ENCODE results near the gene SLIT2.
A peak's percentile ranks its signal among the peaks of the same experiment; 100 is the strongest.

The SLIT2 gene, protein sequence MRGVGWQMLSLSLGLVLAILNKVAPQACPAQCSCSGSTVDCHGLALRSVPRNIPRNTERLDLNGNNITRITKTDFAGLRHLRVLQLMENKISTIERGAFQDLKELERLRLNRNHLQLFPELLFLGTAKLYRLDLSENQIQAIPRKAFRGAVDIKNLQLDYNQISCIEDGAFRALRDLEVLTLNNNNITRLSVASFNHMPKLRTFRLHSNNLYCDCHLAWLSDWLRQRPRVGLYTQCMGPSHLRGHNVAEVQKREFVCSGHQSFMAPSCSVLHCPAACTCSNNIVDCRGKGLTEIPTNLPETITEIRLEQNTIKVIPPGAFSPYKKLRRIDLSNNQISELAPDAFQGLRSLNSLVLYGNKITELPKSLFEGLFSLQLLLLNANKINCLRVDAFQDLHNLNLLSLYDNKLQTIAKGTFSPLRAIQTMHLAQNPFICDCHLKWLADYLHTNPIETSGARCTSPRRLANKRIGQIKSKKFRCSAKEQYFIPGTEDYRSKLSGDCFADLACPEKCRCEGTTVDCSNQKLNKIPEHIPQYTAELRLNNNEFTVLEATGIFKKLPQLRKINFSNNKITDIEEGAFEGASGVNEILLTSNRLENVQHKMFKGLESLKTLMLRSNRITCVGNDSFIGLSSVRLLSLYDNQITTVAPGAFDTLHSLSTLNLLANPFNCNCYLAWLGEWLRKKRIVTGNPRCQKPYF (N-terminal part only)

DNA sequence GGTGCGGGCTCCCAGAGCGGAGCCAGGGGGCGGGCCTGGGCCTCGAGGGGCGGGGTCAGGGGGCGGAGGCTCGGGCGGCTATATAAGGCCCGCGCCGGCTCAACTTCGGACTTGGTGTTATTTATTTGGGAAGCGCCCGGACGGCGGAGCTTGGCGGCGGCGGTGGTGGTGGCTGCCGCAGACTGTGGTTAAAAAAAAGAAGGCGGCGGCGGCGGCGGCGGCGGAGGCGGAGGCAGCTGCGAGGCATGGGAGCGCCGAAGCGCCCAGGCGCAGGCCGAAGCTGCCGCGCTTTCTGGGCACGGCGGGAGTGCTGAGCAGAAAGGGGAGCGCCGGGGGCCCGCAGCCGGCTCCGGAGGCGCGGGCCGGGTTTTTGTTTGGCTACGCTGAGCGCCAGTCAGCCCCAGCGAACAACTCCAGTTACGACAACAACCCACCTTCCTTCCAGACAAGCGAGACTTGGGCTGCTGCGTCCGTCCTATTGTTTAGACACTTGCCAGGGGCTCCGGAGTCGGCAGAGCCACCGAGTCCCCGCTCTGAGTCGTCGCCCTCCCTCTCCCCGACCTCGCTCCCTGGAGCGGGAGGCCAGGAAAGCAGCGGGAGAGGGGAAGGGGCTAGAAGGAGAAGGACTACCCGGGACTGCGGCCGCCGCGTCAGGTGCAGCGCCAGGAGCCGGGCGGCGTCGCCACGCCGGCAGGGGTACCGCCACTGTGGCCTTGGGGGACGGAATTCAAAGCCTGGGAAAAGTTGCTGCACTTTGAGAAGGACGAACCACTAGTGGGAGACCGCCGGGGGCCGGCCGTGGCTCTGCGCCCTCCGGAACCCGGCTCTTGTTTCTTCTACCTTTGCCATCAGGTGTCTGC lies at the start of gene SLIT2:
Gene SLIT2 (plus strand): TSS at position 110 of the 860 bp plus-strand sequence. CDS start 1,911 bp downstream, outside the sequence.
- DNase-seq = peak; percentile 79

DNA sequence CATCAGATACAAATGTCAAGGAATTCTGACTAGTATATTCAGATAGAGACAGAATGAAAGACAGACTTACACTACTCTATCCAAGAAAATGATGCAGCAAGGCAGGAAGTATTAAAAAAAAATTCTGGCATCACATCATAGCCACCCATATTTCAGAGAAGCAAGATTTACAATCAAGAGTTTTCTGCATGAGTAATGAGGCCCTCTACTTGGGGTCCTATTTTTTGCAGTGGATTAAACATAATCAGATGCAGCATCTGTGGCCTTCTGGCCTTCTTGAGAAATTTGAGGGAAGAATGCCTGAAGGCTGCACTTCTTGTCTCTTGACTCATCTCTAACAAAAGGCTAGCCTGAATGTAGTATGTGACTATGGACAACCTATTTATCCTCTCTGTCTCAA lies 48.2 kb upstream of the SLIT2 start:
- DNase-seq = no peak

DNA sequence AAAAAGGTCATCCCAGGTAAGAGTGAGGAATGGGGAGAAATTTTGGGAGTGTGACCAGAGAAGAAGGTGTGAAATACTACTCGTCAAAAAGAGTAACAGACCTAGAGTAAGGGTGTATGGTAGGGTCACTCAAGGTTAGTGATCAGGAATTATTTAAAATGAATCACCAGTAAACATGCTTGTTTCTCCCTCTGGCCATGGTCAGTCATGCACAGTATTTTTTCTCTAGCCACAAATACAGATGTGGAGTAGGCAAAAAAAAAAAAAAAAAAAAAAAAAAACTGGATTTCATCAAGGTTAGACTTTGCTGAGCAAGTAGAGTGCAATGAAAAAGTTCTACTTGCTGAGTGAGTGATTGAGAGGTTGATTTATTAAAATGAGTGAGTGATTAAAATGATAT lies 34.2 kb upstream of the SLIT2 start:
- no peak for DNase-seq

DNA sequence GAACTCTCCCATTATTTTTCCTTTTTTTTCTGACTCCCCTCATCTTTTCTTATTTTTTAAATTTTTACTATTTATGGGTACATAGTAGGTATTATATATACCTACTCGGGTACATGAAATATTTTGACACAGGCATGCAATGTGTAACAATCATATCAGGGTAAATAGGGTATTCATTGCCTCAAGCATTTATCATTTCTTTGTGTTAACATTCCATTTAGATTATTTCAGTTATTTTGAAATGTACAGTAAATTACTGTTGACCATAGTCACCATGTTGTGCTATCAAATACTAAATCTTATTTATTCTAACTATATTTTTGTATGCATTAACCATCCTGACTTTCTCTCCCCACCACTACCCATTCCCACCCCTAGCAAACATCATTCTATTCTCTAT lies 33.8 kb upstream of the SLIT2 start:
- DNase-seq = no peak

DNA sequence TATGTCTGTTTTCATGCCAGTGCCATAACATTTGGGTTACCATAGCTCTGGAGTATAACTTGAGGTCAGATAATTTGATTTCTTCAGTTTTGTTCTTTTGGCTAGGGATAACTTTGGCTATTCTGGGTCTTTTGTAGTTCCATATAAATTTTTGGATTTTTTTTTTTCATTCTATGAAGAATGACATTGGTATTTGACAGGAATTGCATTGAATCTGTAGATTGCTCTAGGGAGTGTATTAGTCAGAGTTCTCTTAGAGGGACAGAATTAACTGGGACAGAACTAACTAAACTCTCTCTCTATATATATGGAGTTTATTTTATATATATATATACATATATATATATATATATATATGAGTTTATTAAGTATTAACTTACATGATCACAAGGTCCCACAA lies 32.2 kb upstream of the SLIT2 start:
- no peak for DNase-seq

DNA sequence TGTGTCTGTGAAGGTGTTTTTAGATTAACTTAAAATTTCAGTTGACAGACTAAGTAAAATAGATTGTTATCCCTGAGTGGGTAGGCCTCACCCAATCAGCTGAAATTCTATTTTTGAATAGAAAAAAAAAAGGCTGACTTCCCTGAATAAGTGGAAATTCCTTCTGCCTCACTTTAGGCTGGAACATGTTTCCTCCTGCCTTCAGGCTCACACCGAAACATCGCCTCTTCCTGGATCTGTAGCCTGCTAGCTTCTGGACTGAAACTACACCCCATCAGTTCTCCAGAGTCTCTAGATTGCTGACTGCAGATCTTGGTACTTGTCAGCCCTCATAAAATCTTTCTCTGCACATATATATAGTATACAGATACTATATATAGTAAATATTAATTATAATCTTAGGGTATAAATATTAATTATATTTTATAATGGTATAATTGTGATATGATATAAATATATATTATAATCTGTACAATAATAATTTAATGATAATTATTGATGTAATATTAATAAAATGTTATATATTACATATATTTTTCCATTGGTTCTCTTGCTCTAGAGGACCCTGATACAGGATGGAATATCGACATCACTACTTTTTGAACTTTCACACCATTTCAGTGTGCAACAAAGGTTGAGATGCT lies 13.7 kb upstream of the SLIT2 start:
- DNase-seq = no peak

DNA sequence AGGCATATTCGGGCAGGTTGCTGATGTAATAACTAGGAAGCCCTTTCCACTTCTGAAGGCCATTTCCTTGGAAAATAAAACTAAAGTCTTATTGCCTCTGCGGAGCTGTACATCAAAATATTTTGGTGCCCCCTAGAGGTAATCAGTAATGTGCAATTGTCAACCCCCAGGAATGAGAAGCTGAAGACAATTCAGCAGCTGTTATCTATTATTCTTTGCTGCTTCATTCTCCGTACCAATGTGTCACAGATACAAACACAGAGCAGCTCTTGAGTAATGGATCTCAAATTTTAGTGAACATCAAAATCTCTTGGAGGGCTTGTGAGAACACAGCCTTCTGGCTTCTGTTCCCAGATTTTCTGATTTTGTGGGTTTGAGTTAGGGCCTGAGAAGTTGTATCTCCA lies 3.5 kb upstream of the SLIT2 start:
- peak; percentile 70 for DNase-seq

DNA sequence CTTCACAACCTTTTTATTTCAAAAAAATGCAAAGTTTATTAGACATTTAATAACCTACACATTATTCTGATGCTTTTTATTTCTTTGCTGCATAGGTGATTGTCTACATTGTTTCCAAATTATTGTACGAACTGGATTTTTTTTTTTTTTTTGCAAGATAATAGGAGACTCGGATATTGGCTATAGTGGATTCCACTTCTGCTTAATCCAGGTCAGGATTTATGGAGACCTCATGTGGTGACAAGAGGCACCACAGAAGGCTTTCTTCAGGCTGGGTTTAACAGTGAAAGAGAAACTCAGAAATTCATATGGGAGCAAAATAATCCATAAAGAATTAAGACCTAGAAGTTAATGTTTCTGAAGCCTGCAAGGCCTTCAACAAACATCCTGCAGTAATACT lies 2.4 kb upstream of the SLIT2 start:
- peak; percentile 20 for DNase-seq

DNA sequence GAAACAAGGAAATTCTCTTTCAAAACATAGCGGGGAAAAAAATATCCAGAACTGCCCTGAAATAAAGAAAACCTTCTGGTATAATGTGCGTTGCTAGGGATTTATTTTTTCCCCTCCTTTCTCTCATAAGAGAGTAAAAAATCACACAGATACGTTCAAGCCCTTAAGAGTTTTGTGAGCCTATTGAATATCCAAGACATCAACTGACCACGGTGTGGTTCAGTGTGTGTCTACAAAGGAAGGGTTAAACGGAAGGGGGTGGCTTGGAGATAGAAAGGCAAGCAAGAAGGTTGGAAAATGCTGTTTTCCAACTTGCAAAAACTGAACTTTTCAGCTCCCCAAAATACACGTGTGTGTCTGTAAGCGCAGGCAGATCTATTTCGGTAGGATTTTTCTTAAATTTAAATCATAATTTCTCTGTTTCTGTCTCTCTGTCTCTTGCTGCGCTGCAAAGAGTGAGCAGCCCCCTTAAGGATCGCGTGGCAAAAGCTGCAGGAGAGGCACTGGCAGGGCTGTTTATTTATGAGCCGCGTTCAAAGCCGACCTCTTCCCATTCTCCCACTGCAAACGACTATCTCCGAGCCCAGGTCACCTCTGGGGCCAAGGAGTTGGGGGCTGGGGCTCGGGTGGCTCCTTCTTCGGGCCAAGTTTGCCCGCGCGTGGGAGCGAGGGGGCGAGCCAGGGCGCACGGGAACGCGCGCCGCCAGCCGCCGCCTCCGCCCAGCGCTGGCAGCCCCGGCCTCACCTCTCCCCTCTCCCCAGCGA lies 492 bp upstream of the SLIT2 start:
- no peak for DNase-seq

DNA sequence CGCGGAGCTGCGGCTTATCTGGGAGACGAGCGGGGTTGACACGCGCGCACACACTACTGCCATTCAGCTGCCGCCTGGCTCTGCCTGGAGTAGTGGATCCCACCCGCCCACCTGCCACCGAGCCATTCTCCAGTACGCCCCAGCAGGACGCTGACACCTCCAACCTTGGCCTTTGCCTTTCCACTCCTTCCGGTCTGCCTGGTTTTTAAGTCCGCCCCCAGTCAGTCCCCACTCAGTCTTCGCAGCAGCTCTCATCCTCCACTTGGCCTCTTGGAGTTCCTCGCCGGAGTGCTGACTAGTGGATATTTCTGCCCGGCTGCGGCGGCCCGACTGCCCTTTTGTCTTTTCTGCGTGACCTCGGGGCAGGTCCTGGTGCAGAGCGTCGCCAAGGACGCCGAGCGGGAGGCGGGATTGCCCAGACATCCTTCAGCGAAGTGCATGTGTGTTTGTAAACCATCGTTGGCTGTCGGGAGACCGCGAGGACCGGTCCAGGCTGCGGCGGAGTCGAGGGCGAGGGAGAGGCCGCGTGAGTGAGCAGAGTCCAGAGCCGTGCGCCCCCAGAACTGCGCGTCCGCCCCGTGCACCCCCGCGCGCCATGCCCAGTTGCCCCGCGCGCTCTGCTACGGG lies 1.1 kb downstream of the SLIT2 start:
- peak; percentile 37 for DNase-seq

DNA sequence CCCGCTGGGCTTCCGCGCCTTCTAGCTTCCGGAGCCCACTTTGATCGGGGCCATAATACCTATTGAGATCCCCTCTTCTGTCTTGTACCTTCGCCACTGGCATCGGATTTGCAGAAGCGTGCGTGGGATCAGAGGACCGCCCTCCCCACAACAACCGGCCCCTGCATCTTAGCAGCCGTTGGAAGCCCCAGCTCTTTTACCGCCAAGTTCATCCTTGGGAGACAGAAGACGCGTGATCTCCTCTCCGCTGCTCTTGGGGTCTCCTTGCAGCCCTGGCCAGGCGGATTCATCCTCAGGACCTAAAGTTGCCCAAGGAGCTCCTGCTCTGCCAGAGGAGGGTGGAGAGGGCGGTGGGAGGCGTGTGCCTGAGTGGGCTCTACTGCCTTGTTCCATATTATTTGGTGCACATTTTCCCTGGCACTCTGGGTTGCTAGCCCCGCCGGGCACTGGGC lies 1.6 kb downstream of the SLIT2 start:
- DNase-seq = no peak

DNA sequence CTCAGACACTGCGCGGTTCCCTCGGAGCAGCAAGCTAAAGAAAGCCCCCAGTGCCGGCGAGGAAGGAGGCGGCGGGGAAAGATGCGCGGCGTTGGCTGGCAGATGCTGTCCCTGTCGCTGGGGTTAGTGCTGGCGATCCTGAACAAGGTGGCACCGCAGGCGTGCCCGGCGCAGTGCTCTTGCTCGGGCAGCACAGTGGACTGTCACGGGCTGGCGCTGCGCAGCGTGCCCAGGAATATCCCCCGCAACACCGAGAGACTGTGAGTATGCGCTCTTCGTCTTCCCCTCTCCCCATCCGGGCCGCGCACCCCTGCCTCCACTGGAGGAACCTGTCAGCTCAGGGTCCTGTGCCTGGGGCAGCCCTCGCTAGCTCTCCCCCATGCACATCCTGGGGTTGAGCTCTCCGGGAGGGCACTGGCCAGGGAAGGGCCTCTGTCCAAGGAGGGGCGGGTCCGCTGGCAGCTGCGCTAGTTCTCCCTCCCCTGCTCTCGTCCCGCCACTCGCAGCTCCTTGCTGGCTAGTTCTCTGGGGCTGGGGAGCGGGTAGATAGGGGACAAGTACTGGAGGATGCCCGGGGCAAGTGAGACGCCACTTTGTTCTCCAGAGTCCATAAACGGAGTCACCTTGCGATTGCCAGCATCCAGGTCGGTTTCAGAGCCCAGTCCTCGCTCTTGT lies 2.2 kb downstream of the SLIT2 start:
- DNase-seq = peak; percentile 27

DNA sequence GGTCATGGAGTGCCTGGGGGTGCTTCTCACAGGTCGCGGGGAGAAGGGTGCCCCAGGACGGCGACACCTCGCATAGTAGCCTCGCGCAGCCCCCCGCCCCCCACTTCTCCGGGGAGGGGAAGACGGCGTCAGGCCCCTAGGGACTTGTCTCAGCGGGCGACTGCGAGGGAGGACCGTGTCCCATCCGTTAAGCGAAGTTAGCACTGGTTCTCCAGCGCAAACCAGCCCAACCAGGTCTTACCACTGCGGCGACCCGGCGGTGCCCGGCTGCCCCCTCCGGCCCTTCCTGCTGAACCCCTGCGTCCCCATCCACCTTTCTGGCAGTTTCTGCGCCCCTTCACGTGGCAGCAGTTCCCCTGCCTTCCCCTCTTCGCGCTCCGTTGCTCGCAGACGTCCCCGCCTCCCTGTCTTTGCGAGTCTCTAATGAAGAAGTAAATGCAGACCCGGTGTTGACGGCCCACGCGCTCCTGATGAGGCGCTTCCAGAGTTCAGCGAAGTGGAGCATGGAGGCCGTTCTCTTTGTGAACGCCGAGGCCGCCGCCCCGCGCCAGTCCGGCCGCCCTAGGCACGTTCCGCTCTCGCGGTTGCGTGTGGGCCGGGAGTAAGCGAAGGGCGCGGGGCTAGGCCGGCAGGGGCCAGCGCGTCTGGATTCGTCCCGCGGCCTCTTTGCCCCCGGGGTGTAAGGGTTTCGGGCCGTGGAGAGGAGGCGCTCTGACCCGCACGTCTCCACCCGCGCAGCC lies 3.0 kb downstream of the SLIT2 start:
- peak; percentile 18 for DNase-seq

DNA sequence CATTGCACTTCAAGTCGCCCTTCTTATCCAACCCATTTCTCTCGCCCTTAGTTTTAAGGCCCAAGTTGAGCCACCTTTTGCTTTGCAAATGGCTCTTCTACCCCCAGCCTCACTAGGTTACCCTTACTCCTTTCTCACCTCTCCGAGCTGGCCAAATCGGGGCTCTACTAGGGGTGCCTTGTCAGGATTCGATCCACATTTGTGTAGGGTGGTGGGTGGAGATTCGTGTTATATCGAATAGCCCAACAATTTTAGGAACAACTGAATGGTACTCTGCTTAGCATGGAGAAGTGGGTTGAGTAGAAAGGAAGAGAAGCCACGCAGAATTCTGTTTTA lies 3.5 kb downstream of the SLIT2 start:
- DNase-seq = no peak

DNA sequence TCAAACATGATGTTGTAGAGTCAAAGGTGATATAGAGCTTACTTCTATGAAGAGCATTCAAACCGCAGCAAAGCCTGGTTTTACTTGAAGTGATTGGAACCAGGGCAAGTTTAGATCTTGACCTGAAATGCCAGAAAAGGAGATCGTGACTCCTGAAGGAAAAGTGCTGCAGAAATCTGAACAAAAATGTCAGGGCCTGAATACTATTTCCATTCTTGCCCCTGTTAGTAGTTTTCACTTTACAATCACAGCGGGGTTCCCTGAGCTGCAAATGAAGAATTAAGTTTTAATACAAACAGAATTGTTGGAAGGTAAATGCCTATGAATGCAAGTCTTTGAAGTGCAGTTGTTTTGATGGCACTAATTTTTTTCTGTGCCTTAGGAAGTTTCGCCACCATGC lies 4.1 kb downstream of the SLIT2 start:
- DNase-seq = no peak

DNA sequence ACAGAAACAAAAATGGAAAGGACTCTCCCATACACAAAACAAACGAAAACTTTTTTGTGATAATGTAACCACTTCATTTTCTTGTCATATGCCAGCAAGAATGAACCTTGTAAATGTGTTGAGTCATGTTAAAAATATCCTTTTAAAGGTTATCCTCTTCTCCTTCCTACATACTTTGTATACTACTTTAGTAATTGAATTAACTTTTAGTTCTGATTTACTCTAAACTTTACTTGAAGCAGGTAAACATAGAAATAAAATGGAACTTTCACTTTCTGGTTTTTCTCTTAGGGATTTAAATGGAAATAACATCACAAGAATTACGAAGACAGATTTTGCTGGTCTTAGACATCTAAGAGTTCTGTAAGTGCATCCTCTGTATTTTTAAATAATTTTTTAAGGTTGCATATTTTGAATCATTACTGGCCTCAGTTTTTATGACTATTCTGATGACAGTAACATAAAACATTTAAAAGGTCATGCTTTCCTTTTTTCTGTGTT lies 4.7 kb downstream of the SLIT2 start:
- DNase-seq = no peak

DNA sequence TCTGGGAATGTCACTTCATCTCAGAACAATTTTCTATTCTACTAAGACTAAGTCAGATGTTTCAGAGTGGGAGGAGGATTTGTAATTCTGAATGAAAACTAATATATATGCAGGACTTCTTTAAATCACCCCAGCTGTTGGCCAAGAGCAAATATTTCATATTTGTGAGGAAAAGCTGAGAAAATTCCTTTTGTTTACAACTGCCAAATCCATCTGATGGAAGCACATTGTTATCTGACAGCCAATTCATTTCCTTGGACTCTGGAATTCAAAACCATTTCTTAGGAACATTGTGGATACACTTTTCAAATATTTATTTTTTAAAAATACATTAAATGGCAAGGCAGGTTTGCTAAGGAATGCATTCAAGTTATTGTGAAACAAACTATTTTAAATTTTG lies 8.0 kb downstream of the SLIT2 start:
- no peak for DNase-seq

DNA sequence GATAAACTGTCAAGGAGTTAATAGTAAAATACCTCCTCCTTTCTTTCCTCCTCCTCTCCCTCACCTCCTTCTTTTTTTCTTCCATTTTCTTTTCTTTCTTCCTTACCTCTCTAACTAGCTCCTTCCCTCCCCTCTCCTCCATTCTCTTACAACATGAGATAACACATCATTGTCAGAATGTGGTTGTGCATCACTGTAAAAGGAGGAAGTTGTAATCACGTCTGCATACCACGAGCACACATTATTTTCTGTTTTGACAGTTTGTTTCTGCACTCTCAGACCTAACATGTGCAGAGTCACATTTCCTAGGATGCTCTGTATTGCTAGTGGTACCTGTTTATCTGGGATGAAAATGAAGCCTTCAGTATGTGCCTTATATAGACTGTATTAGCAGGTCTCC lies 9.1 kb downstream of the SLIT2 start:
- no peak for DNase-seq

DNA sequence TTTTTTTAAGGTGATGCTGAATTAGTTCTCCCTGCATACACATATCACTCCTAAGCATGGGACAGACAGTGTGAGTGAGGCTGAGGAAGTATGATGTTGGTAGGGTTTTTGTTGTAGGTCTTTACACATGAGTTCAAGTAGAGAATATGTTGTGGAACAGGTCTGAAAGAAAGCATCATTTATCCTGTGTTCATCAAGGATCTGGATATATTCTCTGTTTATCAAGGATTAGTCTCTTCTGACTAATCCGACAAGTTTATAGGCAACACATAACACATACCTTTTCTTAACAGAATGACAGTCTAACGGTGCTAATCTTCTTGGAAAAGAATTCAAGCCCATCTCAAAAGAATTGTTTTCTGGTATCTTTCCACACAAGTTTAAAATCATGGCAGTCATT lies 10.5 kb downstream of the SLIT2 start:
- no peak for DNase-seq

DNA sequence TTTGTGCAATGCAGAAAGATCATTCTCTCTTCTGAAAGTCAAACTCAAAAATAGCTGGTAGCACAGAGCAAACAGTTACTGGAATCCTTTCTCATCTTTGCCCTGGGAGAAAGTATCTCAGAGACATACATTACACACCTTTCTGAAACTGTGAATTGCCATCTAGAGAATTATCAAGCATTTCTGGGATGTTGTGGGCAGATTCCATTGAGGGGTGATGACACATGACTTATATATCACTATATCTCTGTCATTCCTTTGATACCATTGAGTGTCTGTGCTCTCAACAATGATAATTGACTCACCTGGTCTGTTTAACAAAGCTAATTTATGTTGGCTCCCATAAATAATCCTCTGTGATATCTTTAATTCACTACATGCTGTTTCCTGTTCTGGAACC lies 13.0 kb downstream of the SLIT2 start:
- no peak for DNase-seq

Measured in COR-L47 (cell line).